ENCODE results near the gene KCNAB1. TPM values are rescaled to one million over a fixed set of nuclear protein-coding genes. Genes with fewer than 3 reads are reported as not detected.
A peak's percentile ranks its signal among the peaks of the same experiment; 100 is the strongest.

The KCNAB1 gene
- total RNA-seq, 1 experiment from 2014 or later = not detected

DNA sequence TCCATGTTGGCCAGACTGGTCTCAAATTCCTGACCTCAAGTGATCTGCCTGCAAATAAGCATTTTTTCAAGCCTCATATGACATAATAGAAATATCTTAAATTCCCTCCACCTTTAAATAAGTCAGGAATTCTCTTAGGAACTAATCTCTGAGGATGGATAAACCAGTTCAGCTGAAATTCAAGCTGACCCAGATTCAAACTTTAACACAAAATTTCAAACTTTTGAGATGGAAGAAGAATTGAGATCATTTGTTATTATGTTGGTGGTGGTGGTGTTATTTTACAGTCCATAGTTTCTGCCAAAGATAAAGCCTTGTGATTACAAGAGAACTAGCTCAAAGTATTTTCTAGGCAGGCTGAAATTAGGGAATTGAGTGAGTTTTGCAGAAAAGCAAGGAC, 349.1 kb downstream of the KCNAB1 start:
- intact Hi-C loops (cut with micrococcal nuclease; ENCODE audit: unreplicated experiment) = no loop called here
- POLR2A ChIA-PET (ENCODE audit: low non-redundant PET) = no interaction called here
- Histone ChIP-seq H3K9me3 (ENCODE audit: low read depth, low read length, poor library complexity, severe bottlenecking) (no peaks in the 10 kb centered on the region), H3K4me3 (ENCODE audit: low read depth, low read length, poor library complexity, severe bottlenecking) (no peak overlapping the region), H3K36me3 (ENCODE audit: insufficient read depth, low read length, poor library complexity, severe bottlenecking) (no peaks in the 10 kb centered on the region), H3K4me1 (ENCODE audit: insufficient read depth, low read length, poor library complexity, severe bottlenecking) (peaks cover 13% of the 10 kb centered on the region), H3K27me3 (replicated peaks; ENCODE audit: insufficient read depth, low read depth, low read length, poor library complexity) (no peaks in the 10 kb centered on the region), H3K27ac (ENCODE audit: low read depth, low read length, poor library complexity, severe bottlenecking) (no peak overlapping the region)
- no peak for DNase-seq (ENCODE audit: low spot score)
- CTCF ChIA-PET = interaction anchor here (0.6 kb wide), 1 partner anchor 98 kb away, joined by 3 read pairs; no protein-coding TSS in a partner anchor
- TF ChIP-seq EZH2 (IDR thresholded peaks at IDR 0.05; ENCODE audit: borderline replicate concordance, low read depth, low read length, poor library complexity, severe bottlenecking) = no peak
- TF ChIP-seq, protein P1, sequence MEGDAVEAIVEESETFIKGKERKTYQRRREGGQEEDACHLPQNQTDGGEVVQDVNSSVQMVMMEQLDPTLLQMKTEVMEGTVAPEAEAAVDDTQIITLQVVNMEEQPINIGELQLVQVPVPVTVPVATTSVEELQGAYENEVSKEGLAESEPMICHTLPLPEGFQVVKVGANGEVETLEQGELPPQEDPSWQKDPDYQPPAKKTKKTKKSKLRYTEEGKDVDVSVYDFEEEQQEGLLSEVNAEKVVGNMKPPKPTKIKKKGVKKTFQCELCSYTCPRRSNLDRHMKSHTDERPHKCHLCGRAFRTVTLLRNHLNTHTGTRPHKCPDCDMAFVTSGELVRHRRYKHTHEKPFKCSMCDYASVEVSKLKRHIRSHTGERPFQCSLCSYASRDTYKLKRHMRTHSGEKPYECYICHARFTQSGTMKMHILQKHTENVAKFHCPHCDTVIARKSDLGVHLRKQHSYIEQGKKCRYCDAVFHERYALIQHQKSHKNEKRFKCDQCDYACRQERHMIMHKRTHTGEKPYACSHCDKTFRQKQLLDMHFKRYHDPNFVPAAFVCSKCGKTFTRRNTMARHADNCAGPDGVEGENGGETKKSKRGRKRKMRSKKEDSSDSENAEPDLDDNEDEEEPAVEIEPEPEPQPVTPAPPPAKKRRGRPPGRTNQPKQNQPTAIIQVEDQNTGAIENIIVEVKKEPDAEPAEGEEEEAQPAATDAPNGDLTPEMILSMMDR (conservative IDR thresholded peaks at IDR 0.05; ENCODE audit: low read depth, low read length) = no peak
- BruUV-seq (replicated peaks) = no TSS peak

DNA sequence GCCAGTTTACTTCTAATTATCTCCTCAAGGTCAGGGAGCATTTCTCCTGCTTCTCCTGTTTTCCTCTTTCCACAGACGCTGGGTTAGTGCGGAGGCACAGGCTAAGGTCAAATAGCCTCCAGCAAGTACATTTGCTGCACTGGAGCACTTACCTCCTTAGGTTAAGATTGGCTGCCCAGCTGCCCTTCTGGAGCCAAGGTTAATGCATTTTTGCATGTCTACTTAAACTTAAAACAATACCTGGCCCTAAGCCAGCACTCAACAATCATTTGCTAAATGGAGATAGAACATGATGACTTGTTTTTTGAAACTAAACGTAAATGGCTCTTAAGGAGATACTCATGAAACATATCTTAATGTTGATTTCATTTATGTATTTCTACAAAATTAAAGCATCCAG, 351.1 kb downstream of the KCNAB1 start:
- intact Hi-C loops (cut with micrococcal nuclease; ENCODE audit: unreplicated experiment) = no loop called here
- BruUV-seq (replicated peaks) = no TSS peak
- Histone ChIP-seq H3K4me3 (ENCODE audit: low read depth, low read length, poor library complexity, severe bottlenecking) (no peak overlapping the region), H3K36me3 (ENCODE audit: insufficient read depth, low read length, poor library complexity, severe bottlenecking) (no peaks in the 10 kb centered on the region), H3K27ac (ENCODE audit: low read depth, low read length, poor library complexity, severe bottlenecking) (no peak overlapping the region), H3K4me1 (ENCODE audit: insufficient read depth, low read length, poor library complexity, severe bottlenecking) (peaks cover 23% of the 10 kb centered on the region), H3K27me3 (replicated peaks; ENCODE audit: insufficient read depth, low read depth, low read length, poor library complexity) (no peaks in the 10 kb centered on the region), H3K9me3 (ENCODE audit: low read depth, low read length, poor library complexity, severe bottlenecking) (no peaks in the 10 kb centered on the region)
- no peak for DNase-seq (ENCODE audit: low spot score)
- no peak for TF ChIP-seq EZH2 (IDR thresholded peaks at IDR 0.05; ENCODE audit: borderline replicate concordance, low read depth, low read length, poor library complexity, severe bottlenecking)
- TF ChIP-seq, protein P1 (conservative IDR thresholded peaks at IDR 0.05; ENCODE audit: low read depth, low read length) = no peak
- ChIA-PET POLR2A (ENCODE audit: low non-redundant PET) (no interaction called here), CTCF (no interaction called here)

- BruUV-seq (replicated peaks) = no TSS peak
- ChIA-PET CTCF (no interaction called here), POLR2A (ENCODE audit: low non-redundant PET) (no interaction called here)
- Histone ChIP-seq H3K9me3 (ENCODE audit: low read depth, low read length, poor library complexity, severe bottlenecking) (no peaks in the 10 kb centered on the region), H3K36me3 (ENCODE audit: insufficient read depth, low read length, poor library complexity, severe bottlenecking) (no peaks in the 10 kb centered on the region), H3K27me3 (replicated peaks; ENCODE audit: insufficient read depth, low read depth, low read length, poor library complexity) (no peaks in the 10 kb centered on the region), H3K4me1 (ENCODE audit: insufficient read depth, low read length, poor library complexity, severe bottlenecking) (peaks cover 23% of the 10 kb centered on the region), H3K4me3 (ENCODE audit: low read depth, low read length, poor library complexity, severe bottlenecking) (no peak overlapping the region), H3K27ac (ENCODE audit: low read depth, low read length, poor library complexity, severe bottlenecking) (no peak overlapping the region)
- intact Hi-C loops (cut with micrococcal nuclease; ENCODE audit: unreplicated experiment) = no loop called here
- TF ChIP-seq, protein P1 (conservative IDR thresholded peaks at IDR 0.05; ENCODE audit: low read depth, low read length) = peak; percentile 37; the same call in 1 of the 2 replicates
- no peak for TF ChIP-seq EZH2 (IDR thresholded peaks at IDR 0.05; ENCODE audit: borderline replicate concordance, low read depth, low read length, poor library complexity, severe bottlenecking)
- peak; percentile 24 for DNase-seq (ENCODE audit: low spot score)
These were observed 351.8 kb downstream of the KCNAB1 start for GRCh38 chr3:156472150-156472549.
